ENCODE measurements around the gene HS3ST4.

- no peak for TF ChIP-seq CTCF (IDR thresholded peaks at IDR 0.05; ENCODE audit: borderline replicate concordance, extremely low read depth, low read length, poor library complexity, severe bottlenecking)
- no peak for TF ChIP-seq EZH2 (IDR thresholded peaks at IDR 0.05; ENCODE audit: borderline replicate concordance, low read depth, low read length, severe bottlenecking)
Measured at GRCh38 chr16:25785361-25785760, 93.6 kb downstream of the HS3ST4 start.
